ENCODE results near the gene ITGA7. TPM values are rescaled to one million over a fixed set of nuclear protein-coding genes. Genes with fewer than 3 reads are reported as not detected.
A peak's percentile ranks its signal among the peaks of the same experiment; 100 is the strongest.

Gene ITGA7
- total RNA-seq (10 to 100 TPM; 26.4 to 30.6 TPM), polyA plus RNA-seq (ENCODE audit: insufficient read depth, low read depth, low replicate concordance) (43.3 TPM)
- long read RNA-seq, donor 1, partial matches to known transcripts, result 337 of 350 reads
- long read RNA-seq, donor 1, other reads (novel, unspliced or antisense), result 13 of 350 reads
- long read RNA-seq, donor 2, partial matches to known transcripts, result 0 of 1 reads
- long read RNA-seq, donor 2, other reads (novel, unspliced or antisense), result 0 of 1 reads

- intact Hi-C loops (cut with DNase I; ENCODE audit: low total_unique reads), result no loop called here
- Histone ChIP-seq H3K9me3 (no peaks in the 10 kb centered on the region), H3K27ac (peak within 1 kb of the TSS in 1 of 2 donors; percentile 24), H3K27me3 (no peaks in the 10 kb centered on the region), H3K4me1 (peaks cover 26% of the 10 kb centered on the region), H3K4me3 (peak within 1 kb of the TSS; percentile 52 to 67), H3K36me3 (ENCODE audit: low read depth, missing control alignments) (no peaks in the 10 kb centered on the region)
- DNase-seq, result peak; percentile 76
- no peak for TF ChIP-seq POLR2A (IDR thresholded peaks at IDR 0.05)
- TF ChIP-seq, protein P1, sequence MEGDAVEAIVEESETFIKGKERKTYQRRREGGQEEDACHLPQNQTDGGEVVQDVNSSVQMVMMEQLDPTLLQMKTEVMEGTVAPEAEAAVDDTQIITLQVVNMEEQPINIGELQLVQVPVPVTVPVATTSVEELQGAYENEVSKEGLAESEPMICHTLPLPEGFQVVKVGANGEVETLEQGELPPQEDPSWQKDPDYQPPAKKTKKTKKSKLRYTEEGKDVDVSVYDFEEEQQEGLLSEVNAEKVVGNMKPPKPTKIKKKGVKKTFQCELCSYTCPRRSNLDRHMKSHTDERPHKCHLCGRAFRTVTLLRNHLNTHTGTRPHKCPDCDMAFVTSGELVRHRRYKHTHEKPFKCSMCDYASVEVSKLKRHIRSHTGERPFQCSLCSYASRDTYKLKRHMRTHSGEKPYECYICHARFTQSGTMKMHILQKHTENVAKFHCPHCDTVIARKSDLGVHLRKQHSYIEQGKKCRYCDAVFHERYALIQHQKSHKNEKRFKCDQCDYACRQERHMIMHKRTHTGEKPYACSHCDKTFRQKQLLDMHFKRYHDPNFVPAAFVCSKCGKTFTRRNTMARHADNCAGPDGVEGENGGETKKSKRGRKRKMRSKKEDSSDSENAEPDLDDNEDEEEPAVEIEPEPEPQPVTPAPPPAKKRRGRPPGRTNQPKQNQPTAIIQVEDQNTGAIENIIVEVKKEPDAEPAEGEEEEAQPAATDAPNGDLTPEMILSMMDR (IDR thresholded peaks at IDR 0.05), result no peak
- 1 to 2% methylated on average over 14 to 37 of the region's 39 CpGs for WGBS, 2 donors
Observed at GRCh38 chr12:55707841-55708694, at the start of gene ITGA7. Gene ITGA7, minus strand, starts transcription at chr12:55707904. Its CDS starts 222 bp downstream, at chr12:55707682.

- H3K36me3 ChIP-seq (ENCODE audit: low read depth, missing control alignments), result no peaks in the 10 kb centered on the region
- H3K4me3 ChIP-seq, result no peak overlapping the region
- H3K9me3 ChIP-seq, result no peaks in the 10 kb centered on the region
- H3K27ac ChIP-seq, result no peak overlapping the region
- H3K27me3 ChIP-seq, result no peaks in the 10 kb centered on the region
- no peak for DNase-seq
- TF ChIP-seq, protein P1 (IDR thresholded peaks at IDR 0.05), result no peak
- 63 to 71% methylated on average over 2 of the region's 2 CpGs for WGBS, 2 donors
- H3K4me1 ChIP-seq, result no peaks in the 10 kb centered on the region
- intact Hi-C loops (cut with DNase I; ENCODE audit: low total_unique reads), result no loop called here
Observed at GRCh38 chr12:55755246-55755645, 47.5 kb upstream of the ITGA7 start.

DNA sequence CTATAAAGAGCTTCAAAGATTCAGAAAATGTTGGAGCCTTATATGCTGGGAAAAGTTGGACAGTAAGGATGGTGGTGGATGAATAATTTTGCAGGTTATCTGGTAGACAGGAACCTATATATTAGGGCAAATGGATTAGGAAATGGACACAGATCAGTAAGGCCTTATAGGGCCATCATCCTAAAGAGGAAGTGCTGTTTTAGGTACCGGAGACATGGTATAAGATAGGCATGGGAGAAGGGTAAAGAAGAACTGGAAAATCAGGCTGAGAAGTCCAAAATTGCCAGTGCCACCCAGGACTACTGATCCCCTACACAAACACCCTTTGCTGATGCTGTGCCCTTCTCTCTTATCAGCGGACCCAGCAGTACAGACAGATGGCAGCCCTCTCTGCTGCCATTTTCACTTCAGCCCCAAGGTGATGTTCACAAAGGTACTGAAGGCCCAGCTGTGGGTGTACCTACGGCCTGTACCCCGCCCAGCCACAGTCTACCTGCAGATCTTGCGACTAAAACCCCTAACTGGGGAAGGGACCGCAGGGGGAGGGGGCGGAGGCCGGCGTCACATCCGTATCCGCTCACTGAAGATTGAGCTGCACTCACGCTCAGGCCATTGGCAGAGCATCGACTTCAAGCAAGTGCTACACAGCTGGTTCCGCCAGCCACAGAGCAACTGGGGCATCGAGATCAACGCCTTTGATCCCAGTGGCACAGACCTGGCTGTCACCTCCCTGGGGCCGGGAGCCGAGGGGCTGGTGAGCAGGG is 40.7 kb upstream of the ITGA7 start:
- H3K9me3 ChIP-seq, result no peaks in the 10 kb centered on the region
- no peak for DNase-seq
- H3K36me3 ChIP-seq (ENCODE audit: low read depth, missing control alignments), result no peaks in the 10 kb centered on the region
- intact Hi-C loops (cut with DNase I; ENCODE audit: low total_unique reads), result loop anchor here (10.0 kb wide), 1 partner anchor 186 kb away; the partner anchor contains the start of gene DGKA
- TF ChIP-seq, protein P1 (IDR thresholded peaks at IDR 0.05), result no peak
- TF ChIP-seq POLR2A (IDR thresholded peaks at IDR 0.05), result no peak
- H3K27me3 ChIP-seq, result no peaks in the 10 kb centered on the region
- no peak overlapping the region for H3K4me3 ChIP-seq
- WGBS, 2 donors, result 95% methylated on average over 18 of the region's 18 CpGs
- no peak overlapping the region for H3K27ac ChIP-seq
- peaks cover 24% of the 10 kb centered on the region for H3K4me1 ChIP-seq

DNA sequence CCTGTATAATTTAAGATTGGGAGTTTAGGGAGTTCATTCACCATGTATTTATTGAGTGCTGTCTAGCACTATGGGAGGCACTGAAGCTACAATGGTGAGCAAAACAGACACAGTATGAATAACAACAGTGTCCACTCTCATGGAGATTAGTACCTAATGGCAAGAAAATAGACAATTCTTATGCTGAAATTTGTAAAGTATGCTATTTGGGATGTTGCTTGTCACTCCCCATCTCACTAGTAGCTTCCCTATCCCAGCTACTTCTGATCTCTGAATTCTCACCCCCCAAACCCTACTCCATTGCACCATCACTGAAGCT is 39.2 kb upstream of the ITGA7 start:
- H3K9me3 ChIP-seq, result no peaks in the 10 kb centered on the region
- peaks cover 24% of the 10 kb centered on the region for H3K4me1 ChIP-seq
- intact Hi-C loops (cut with DNase I; ENCODE audit: low total_unique reads), result loop anchor here (10.0 kb wide), 1 partner anchor 188 kb away; the partner anchor contains the start of gene DGKA
- H3K27me3 ChIP-seq, result no peaks in the 10 kb centered on the region
- no peak overlapping the region for H3K27ac ChIP-seq
- no peak for TF ChIP-seq POLR2A (IDR thresholded peaks at IDR 0.05)
- TF ChIP-seq, protein P1 (IDR thresholded peaks at IDR 0.05), result no peak
- no peak for DNase-seq
- no peaks in the 10 kb centered on the region for H3K36me3 ChIP-seq (ENCODE audit: low read depth, missing control alignments)
- no peak overlapping the region for H3K4me3 ChIP-seq
